Measurements from ENCODE around the gene CAPN11. TPM values are rescaled to one million over a fixed set of nuclear protein-coding genes. Genes with fewer than 3 reads are reported as not detected.

Gene CAPN11
- total RNA-seq, 2 donors from 2014 or later = 0.16 to 0.44 TPM

DNA sequence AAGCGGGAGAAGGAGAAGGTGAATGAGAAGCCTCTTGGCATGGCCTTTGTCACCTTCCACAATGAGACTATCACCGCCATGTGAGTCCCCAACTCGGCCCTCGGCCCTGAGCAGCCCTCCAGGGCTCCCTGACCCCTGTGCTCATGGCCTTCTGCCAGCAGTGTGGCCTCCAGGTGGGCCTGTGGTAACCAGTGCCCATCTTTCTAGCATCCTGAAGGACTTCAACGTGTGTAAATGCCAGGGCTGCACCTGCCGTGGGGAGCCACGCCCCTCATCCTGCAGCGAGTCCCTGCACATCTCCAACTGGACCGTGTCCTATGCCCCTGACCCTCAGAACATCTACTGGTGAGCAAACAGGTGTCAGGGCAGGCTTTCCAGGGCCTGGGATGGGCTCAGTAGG is 10.3 kb upstream of the CAPN11 start:
- H3K36me3 ChIP-seq = peaks cover 48% of the 10 kb centered on the region
- no peak overlapping the region for H3K27ac ChIP-seq
- H3K27me3 ChIP-seq = no peaks in the 10 kb centered on the region
- no peak for DNase-seq (ENCODE audit: low spot score)
- peaks cover 0 to 19% of the 10 kb centered on the region in 2 donors for H3K4me1 ChIP-seq
- H3K9me3 ChIP-seq = no peaks in the 10 kb centered on the region
- TF ChIP-seq, protein P1, sequence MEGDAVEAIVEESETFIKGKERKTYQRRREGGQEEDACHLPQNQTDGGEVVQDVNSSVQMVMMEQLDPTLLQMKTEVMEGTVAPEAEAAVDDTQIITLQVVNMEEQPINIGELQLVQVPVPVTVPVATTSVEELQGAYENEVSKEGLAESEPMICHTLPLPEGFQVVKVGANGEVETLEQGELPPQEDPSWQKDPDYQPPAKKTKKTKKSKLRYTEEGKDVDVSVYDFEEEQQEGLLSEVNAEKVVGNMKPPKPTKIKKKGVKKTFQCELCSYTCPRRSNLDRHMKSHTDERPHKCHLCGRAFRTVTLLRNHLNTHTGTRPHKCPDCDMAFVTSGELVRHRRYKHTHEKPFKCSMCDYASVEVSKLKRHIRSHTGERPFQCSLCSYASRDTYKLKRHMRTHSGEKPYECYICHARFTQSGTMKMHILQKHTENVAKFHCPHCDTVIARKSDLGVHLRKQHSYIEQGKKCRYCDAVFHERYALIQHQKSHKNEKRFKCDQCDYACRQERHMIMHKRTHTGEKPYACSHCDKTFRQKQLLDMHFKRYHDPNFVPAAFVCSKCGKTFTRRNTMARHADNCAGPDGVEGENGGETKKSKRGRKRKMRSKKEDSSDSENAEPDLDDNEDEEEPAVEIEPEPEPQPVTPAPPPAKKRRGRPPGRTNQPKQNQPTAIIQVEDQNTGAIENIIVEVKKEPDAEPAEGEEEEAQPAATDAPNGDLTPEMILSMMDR (IDR thresholded peaks at IDR 0.05) = no peak
- no peak overlapping the region for H3K4me3 ChIP-seq

DNA sequence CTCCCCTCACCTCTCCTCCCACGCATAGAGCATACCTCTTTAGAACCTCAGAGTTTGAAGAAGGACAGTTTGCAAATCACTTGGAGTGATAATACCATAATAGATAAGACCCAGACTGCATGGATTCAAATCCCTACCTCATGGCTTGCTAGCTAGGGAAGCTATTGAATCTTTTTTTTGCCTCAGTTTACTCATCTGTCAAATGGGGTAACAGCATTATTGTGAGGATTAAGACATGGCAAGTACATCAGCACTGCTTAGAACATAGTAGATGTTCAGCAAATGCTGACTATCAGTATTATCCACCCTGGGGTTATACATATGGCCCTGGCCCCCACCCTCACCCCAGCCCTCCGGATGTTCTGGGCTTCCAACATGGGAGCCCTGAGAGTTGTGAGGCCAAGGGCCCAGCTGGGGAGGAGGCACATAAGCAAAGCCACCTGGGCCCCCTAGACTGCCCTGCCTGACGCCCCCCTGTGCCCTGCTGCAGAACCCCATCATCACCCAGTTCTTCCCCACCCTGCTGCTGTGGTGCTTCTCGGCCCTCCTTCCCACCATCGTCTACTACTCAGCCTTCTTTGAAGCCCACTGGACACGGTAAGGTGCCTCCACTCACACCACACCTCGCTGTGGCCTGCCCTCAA is 9.1 kb upstream of the CAPN11 start:
- no peak overlapping the region for H3K27ac ChIP-seq
- no peaks in the 10 kb centered on the region for H3K27me3 ChIP-seq
- peaks cover 48% of the 10 kb centered on the region for H3K36me3 ChIP-seq
- no peak overlapping the region for H3K4me3 ChIP-seq
- no peak for DNase-seq (ENCODE audit: low spot score)
- TF ChIP-seq, protein P1 (IDR thresholded peaks at IDR 0.05) = no peak
- peaks cover 0 to 19% of the 10 kb centered on the region in 2 donors for H3K4me1 ChIP-seq
- H3K9me3 ChIP-seq = no peaks in the 10 kb centered on the region

DNA sequence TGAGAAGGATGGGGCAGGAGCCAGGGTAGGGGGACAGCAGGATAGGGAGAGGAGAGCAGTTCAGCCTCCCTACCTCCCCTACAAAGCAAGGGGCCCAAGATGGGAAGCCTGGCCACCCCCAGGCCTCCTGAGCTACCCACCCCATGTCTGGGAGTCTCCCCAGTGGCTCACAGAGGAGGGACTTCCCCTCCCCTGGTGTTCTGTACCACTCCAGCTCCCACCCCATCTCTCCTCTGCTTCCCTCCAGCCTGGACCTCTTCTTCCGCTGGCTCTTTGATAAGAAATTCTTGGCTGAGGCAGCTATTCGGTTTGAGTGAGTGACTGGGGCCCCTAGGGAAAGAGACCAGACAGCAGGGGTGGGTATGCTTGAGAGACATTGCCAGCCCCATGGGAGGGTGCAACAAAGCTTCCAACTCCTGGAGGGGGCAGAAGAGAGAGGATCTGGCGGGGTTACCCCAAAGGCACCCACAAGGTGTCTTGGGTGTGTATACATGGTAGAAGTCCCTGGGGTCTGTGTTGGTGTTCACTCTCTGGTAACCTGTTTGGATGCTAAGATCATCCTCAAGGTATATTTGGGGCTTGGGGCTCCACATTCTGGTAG is 8.2 kb upstream of the CAPN11 start:
- H3K36me3 ChIP-seq = peaks cover 42% of the 10 kb centered on the region
- H3K4me3 ChIP-seq = no peak overlapping the region

DNA sequence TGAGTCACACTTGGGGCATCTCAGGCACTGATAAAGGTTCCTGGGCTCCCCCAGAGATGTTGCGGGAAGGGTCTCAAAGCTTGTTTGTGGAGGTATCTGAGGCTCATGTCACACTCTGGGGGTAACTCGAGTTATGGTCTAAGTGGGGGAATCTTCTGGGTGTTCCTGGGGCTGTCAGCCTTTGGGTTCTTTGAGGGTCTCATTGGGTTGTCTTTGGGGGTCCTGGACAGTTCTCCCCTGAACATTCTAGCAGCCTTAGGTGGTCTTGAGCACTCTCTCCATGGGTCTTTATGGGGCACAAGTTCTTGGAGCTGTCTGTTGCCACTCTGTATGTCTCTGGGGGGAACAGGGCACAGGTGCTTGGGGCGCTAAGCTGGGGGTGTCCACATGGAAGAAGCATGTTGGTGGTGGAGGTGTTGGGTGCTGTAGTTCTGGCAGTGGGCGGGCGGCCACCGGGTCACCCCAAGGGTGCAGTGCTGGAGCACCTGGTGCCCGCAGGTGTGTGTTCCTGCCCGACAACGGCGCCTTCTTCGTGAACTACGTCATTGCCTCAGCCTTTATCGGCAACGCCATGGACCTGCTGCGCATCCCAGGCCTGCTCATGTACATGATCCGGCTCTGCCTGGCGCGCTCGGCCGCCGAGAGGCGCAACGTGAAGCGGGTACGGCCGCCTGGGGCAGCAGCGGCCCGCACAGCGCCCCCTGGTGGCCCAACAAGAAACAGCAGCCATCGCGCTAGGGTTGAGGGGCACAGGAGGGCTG is 7.1 kb upstream of the CAPN11 start:
- no peak overlapping the region for H3K4me3 ChIP-seq
- no peaks in the 10 kb centered on the region for H3K9me3 ChIP-seq
- TF ChIP-seq, protein P1 (IDR thresholded peaks at IDR 0.05) = peak; percentile 99 to 100
- no peak overlapping the region for H3K27ac ChIP-seq
- DNase-seq (ENCODE audit: low spot score) = peak; percentile 74
- peaks cover 0 to 19% of the 10 kb centered on the region in 2 donors for H3K4me1 ChIP-seq
- H3K36me3 ChIP-seq = peaks cover 34% of the 10 kb centered on the region
- no peaks in the 10 kb centered on the region for H3K27me3 ChIP-seq

More for the DNA sequence above, 8.2 kb upstream of the CAPN11 start:
- no peaks in the 10 kb centered on the region for H3K27me3 ChIP-seq
- TF ChIP-seq, protein P1 (IDR thresholded peaks at IDR 0.05) = no peak
- no peak for DNase-seq (ENCODE audit: low spot score)
- H3K27ac ChIP-seq = no peak overlapping the region
- no peaks in the 10 kb centered on the region for H3K9me3 ChIP-seq
- peaks cover 0 to 19% of the 10 kb centered on the region in 2 donors for H3K4me1 ChIP-seq

DNA sequence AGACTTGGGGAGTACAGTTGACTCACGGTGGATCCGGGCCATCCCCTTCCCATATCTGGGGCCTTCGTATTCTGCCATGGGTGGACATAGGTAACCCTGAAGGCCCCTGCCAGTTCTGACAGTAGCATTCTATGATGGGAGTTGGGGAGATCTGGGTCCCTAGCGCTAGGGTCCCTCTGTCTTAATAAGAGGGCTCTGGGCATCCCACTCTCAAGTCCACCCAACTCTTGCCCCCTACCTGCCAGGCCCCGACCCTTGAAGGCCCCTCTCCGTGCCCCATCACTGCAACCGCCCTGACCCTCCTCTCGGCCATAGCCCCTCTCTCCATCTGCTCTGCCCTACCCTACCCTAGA is 6.5 kb upstream of the CAPN11 start:
- Histone ChIP-seq H3K9me3 (no peaks in the 10 kb centered on the region), H3K27me3 (no peaks in the 10 kb centered on the region), H3K4me1 (peaks cover 0 to 19% of the 10 kb centered on the region in 2 donors), H3K4me3 (no peak overlapping the region), H3K27ac (no peak overlapping the region), H3K36me3 (peaks cover 29% of the 10 kb centered on the region)
- no peak for DNase-seq (ENCODE audit: low spot score)
- TF ChIP-seq, protein P1 (IDR thresholded peaks at IDR 0.05) = peak in 1 of 2 donors; percentile 55

All from right atrium auricular region (tissue), 2 donors.